ENCODE measurements around the gene RABGGTA.

Gene RABGGTA, protein sequence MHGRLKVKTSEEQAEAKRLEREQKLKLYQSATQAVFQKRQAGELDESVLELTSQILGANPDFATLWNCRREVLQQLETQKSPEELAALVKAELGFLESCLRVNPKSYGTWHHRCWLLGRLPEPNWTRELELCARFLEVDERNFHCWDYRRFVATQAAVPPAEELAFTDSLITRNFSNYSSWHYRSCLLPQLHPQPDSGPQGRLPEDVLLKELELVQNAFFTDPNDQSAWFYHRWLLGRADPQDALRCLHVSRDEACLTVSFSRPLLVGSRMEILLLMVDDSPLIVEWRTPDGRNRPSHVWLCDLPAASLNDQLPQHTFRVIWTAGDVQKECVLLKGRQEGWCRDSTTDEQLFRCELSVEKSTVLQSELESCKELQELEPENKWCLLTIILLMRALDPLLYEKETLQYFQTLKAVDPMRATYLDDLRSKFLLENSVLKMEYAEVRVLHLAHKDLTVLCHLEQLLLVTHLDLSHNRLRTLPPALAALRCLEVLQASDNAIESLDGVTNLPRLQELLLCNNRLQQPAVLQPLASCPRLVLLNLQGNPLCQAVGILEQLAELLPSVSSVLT
- total RNA-seq: 38.6 to 40.7 reads per million in 2 experiments

DNA sequence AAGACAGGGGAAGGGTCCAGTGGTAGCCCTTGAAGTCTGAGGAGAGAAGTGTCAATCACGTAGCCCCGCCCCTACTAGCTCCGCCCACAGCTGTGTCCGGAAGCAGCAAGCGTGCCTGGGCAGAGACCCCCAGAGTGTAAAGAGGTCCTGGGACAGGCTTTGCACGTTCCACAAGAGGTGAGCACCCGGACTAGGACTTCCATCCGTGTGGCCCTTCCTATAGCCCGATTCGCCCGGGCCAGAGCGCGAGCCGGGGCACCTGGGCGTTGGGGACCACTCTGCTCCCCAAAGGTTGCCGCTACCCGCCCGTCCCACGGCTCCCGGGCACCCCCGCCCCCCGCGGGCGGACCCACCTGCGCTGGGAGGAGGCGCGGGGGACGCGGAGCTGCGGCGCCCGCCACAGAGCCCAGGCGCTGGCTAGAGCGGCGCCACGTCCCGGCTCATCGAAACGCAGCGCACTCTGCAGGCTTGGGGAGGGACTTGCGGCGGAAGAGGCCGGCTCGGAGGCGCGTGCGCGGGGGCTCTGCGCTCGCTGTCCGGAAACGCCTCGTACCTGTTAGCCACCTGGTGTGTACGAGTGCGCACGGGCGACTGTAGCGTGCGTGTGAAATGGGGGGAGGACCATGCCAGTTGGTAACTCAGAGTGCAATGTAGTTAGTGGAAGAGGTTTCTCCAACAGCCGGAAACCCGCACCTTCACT lies at the start of gene RABGGTA:
Gene RABGGTA (minus strand): TSS at position 464 of the 700 bp plus-strand sequence. CDS start 482 bp downstream, outside the sequence.
- DNase-seq (ENCODE audit: low read depth): peak; percentile 90

DNA sequence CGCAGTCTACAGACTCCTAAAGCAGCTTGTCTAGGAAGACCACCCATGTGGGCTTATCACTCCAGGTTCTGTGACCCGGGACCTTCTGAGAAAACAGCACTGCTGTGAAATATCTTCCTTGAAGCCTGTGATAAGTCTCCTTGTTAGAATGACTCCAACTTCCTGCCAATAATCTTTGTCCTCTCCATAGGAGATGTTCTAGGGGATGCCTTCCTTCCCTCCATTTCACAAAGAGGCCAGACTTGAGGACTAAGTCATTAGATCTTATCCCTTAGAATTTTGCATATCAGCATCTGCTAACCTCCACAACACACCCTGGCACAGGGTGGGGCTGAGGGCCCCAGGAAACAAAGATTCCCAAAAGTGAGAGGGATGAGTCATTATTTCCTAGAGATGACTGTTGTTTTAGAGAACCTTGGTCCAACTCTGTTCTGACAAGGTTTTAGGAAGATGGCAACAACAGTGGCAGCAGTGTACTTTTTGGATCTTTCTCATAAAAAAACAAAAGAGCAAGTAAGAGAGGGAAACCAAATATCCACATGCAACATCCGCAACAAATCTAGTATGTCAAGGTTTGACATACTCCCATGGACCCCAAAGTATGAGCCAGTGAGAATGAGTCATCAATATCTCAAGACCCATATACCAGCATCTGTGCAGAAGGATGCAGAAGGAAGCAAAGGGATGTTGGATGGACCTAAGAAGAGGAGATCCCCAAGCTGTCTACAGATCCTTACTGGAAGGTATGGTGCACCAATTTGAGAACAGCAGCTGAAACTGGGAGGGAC lies 45.9 kb upstream of the RABGGTA start:
- DNase-seq (ENCODE audit: low read depth): no peak

DNA sequence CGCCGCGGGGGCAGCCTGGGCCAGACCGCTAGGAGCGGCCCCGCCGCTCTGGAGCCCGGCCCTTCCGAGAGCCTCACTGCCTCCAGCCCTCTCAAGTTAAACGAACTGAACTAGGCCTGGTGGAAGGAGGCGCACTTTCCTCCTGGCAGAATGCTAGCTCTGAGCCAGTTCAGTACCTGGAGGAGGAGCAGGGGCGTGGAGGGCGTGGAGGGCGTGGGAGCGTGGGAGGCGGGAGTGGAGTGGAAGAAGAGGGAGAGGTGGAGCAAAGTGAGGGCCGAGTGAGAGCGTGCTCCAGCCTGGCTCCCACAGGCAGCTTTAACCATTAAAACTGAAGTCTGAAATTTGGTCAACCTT lies 45.2 kb upstream of the RABGGTA start:
- no peak for DNase-seq (ENCODE audit: low read depth)

DNA sequence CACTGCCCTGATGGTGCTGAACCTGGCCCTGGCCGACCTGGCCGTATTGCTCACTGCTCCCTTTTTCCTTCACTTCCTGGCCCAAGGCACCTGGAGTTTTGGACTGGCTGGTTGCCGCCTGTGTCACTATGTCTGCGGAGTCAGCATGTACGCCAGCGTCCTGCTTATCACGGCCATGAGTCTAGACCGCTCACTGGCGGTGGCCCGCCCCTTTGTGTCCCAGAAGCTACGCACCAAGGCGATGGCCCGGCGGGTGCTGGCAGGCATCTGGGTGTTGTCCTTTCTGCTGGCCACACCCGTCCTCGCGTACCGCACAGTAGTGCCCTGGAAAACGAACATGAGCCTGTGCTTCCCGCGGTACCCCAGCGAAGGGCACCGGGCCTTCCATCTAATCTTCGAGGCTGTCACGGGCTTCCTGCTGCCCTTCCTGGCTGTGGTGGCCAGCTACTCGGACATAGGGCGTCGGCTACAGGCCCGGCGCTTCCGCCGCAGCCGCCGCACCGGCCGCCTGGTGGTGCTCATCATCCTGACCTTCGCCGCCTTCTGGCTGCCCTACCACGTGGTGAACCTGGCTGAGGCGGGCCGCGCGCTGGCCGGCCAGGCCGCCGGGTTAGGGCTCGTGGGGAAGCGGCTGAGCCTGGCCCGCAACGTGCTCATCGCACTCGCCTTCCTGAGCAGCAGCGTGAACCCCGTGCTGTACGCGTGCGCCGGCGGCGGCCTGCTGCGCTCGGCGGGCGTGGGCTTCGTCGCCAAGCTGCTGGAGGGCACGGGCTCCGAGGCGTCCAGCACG lies 44.6 kb upstream of the RABGGTA start:
- DNase-seq (ENCODE audit: low read depth): no peak

DNA sequence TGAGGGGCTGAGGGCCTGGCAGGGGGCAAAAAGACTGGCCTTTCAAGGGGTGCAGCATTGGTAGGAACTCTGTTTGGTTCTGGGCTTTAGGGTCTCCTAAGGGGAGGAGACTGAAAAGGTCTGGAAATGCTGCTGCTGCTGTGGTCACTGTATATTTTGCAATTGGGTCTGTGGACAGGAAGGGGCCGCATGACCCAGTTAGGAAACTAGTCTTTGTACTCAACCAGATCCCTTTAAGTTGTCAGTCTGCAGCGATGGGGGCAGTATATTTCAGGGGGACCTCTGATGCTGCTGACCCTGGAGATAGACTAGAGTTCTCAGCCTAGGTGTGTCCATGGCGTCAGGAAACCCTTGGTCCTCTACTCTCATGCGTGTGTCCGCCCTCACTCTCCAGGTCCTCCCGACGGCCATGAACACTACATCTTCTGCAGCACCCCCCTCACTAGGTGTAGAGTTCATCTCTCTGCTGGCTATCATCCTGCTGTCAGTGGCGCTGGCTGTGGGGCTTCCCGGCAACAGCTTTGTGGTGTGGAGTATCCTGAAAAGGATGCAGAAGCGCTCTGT lies 43.9 kb upstream of the RABGGTA start:
- DNase-seq (ENCODE audit: low read depth): no peak

DNA sequence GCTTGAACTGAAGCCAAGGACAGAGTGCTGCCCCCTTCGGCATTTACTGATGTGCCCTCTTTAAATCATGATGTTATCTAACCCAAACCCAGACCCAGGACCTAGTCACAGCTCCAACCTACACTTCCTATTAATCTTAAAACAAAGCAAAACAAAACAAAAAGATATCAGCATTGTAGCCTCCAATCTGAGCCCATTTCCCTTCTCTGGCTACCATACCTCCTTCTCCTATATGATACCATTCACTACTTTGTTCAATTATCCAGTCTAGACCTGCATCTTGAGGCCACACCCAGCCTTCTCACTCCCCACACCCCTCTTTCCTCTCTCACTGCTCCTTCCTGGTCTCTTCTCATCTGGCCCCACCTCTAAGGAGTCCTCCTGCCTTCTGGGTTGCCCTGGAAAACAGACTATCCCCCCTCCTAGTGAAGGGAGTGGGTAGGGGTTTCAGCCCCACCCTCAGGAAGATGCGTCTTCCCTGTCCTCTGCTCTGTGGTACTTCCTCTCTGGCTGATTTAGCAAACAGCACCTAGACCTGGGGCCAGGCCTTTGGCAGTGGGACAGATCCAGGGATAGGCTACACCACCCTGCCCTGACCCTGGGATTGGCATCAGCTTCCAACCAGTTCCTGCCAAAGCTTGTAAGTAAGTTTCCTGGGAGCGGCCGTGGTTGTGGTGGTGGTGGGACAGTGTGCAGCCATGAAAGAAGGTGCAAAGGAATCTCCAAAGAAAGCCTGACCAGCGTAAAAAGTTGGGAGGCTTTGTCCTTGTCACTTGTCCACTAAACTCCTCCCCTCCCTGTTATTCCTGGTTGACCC lies 43.2 kb upstream of the RABGGTA start:
- no peak for DNase-seq (ENCODE audit: low read depth)

DNA sequence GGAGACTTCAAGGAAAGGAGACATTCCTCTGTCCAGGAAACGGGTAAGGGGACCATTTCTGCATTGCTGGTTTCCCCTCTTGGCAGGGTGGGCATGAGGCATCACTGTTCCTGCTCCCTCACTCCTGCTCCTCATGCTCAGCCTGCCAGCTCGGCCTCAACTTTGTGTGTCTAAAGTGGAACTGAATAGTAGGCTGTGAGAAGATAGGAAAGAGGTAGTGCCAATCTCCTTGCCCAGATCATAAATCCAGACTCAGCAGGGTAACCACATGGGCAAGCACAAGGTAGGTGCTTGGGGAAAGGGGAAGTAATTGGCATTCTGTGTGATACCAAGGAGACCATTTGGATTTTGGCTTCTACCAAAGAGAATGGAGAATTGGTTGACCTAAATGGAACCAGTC lies 42.5 kb upstream of the RABGGTA start:
- DNase-seq (ENCODE audit: low read depth): no peak

DNA sequence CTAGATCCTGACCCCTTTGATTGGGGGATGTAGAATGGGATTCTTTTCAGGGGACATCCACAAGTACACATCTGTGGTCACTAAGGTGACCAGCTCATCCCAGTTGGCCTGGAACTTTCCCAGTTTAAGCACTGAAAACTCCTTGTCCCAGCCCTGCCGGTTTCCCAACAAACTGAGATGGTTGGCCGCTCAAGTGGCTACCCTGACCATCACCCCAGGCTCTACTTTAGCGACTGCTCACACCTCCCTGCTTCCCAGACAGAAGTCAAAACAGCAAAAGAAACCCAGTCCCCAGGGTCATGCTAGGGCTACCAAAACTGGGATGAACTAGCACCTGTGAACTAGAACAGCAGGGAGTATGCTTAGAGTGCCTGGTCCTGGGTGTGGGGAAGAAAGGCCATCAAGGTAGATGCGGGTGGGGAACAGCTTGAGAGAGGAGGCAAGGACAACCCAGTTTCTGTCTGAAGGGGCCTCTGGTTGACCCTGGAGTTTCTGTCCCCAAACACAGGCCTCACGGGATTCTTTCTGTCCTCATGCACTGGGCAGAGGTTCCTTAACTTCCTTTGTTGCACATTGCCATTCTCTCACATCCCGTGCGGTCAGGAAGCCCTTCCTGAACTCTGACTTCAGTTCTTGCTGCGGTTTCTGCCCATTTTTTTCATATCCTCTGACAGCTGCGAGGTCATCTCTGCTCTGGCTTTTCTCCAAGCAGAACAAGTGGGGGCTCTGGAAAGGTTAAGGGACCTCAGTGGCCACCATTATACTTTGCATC lies 41.5 kb upstream of the RABGGTA start:
- DNase-seq (ENCODE audit: low read depth): no peak

DNA sequence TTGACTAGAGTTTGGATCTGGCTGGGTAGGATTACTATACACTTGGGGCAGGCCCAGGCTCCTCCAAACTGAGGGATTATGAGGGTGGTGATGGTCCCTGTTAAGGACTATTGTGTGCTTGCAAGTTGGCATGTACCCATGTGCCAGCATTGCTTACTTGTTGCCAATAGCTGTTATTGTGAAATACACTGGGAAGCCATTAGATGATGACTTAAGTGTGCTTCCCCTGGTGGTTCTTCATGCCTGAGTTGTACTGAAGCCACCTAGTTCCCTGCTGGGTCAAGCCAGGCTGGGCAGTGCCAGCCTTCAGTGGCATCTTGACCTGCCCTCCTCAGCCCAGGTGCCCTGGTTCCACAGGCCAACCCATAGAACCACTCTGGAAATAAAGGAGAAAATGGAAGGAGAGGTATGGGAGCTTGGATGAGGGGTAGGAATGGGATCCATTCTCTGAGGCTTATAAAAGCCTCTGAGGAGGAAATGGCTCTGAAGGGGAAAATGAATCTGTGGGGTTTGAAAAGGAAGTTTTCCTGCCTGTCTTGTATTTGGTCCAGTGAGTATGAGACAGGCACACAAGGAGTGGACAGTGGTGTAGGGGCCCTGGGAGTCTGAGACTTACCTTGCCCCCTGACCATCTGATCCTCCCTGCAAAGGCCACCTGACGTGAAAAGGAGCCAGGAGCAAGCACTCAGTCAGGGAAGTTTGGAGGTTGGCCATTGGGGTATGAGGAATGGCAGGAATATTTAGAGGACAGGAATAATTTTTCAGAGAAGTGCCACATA lies 40.6 kb upstream of the RABGGTA start:
- no peak for DNase-seq (ENCODE audit: low read depth)

DNA sequence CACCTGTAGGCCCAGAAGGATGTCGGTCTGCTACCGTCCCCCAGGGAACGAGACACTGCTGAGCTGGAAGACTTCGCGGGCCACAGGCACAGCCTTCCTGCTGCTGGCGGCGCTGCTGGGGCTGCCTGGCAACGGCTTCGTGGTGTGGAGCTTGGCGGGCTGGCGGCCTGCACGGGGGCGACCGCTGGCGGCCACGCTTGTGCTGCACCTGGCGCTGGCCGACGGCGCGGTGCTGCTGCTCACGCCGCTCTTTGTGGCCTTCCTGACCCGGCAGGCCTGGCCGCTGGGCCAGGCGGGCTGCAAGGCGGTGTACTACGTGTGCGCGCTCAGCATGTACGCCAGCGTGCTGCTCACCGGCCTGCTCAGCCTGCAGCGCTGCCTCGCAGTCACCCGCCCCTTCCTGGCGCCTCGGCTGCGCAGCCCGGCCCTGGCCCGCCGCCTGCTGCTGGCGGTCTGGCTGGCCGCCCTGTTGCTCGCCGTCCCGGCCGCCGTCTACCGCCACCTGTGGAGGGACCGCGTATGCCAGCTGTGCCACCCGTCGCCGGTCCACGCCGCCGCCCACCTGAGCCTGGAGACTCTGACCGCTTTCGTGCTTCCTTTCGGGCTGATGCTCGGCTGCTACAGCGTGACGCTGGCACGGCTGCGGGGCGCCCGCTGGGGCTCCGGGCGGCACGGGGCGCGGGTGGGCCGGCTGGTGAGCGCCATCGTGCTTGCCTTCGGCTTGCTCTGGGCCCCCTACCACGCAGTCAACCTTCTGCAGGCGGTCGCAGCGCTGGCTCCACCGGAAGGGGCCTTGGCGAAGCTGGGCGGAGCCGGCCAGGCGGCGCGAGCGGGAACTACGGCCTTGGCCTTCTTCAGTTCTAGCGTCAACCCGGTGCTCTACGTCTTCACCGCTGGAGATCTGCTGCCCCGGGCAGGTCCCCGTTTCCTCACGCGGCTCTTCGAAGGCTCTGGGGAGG lies 39.5 kb upstream of the RABGGTA start, which contains the start of gene LTB4R:
Gene LTB4R (plus strand): TSS at position 857 of the 959 bp plus-strand sequence. CDS start 4,150 bp downstream, outside the sequence.
- DNase-seq (ENCODE audit: low read depth): peak; percentile 43

DNA sequence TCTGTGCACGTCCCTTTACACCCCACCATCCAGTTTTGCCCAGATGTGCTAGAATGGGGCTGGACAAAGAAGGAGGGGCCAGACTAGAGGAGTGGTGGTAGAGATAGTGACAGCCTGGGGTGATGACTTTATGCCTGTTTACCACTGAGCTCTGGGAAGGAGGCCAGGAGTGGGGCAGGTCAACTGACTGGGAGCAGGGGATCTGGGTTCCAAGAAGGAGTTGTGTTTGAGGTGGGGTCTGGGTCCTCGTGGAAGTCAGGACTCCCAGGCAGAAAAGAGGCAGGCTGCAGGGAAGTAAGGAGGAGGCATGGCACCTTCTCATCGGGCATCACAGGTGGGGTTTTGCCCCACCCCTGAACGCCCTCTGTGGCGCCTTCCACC lies 38.9 kb upstream of the RABGGTA start:
- no peak for DNase-seq (ENCODE audit: low read depth)

DNA sequence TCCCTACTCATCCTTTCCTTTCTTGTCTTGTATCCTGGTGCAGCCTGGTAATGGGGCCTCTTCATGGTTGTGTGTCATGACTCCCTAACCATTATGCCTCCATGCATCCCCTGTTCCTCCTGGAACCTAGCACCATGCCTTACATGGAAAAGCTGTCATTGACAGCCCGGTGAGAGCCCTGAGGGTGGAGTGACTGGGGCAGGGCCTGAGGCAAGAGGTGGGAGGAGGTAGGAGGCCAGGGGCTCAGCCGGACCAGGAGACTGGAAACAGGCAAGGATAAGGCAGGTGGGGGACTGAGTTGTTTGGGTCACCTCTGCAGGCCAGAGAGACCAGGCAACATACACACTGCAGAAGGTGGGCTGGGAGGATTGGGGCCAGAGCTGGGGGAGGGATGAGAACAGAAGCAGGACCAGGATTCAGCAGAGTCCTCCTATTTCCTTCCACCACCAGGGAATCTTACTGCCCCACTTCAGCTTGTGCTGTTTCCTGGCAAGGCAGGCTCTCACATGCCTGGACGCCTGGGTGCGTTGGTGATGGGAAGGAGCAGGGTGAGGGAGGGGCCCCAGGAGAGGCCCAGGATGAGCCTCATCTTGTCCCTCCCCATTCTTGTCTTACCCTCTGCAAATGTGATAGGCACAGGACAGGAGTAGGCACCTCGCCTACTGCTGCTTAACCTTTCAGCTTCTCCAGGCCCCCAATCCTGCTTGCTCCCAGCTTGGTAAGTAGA lies 38.3 kb upstream of the RABGGTA start, which contains the start of gene LTB4R2:
Gene LTB4R2 (plus strand): TSS at position 603 of the 727 bp plus-strand sequence. CDS start 525 bp downstream, outside the sequence.
- no peak for DNase-seq (ENCODE audit: low read depth)

DNA sequence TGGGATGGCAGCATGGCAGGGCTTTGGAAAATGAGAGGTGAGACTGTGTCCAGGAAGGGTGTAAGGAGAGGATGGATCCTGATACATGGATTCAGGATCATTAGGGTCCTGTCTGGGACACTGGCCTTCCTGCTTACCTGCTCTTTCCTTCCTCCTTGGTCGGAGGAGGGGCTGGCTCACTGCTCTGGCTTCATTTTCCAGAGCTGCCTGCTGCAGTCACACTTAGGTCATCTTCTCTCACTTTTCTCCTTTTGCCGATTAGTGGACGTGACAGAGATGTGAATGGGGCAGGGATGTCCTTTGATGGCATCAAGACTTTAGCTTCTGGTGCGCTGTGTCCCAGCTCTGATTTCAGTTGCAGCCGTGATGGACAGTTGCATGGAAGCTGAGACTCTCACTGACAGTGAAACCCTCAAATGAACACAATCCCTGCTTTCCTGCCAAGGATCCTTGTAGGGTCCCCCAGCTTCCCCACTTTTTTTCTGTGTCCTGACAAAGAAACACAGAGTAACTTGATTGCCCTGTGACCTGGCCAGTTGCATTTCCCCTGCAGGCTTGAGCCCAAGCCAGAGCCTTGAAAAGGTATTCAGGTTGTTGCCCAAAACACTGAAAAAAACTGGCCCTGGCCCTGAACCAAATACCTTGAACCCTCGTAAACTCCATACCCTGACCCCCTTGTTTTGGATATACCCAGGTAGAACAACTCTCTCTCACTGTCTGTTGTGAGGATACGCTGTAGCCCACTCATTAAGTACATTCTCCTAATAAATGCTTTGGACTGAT lies 37.1 kb upstream of the RABGGTA start:
- no peak for DNase-seq (ENCODE audit: low read depth)

DNA sequence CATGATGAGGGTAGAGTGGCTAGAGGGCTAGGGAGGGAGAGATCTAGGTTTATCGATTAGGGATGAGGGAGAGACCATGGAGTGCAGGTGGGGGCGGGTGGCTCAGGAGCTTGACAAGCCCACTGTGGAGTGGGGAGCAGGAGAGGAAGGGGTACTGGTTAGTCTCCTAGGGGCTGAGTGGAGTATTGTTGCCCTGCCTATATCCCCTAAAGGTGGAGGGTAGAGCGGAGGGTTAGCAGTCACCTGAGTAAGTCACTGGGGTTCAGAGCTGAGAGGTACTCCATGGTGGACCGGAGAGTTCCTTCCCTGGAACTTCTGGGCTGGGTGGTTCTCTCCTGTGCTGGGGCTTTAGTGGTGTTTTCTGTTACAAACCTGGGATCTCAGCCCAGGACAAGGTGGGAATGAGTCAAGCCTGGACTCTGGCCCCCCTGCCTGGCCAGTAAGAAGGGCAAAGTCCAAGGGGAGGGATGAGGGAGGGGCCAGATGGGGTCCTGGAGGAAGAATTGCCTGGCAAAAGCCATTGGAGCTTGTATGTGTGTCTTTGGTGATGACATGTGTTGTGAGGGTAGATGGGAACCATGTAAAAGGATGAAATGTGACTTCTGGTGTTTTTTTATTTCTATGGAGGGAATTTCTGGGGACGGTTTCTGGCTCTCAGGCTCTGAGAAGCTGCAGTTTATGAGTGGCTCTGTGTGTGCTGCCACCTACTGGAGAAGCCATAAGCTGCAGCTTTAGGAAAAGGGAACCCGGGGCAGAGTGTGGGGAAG lies 36.4 kb upstream of the RABGGTA start, which contains the start of gene CIDEB:
Gene CIDEB (minus strand): TSS at position 403 of the 767 bp plus-strand sequence. CDS start 119 bp downstream, at position 284.
- DNase-seq (ENCODE audit: low read depth): peak; percentile 46

DNA sequence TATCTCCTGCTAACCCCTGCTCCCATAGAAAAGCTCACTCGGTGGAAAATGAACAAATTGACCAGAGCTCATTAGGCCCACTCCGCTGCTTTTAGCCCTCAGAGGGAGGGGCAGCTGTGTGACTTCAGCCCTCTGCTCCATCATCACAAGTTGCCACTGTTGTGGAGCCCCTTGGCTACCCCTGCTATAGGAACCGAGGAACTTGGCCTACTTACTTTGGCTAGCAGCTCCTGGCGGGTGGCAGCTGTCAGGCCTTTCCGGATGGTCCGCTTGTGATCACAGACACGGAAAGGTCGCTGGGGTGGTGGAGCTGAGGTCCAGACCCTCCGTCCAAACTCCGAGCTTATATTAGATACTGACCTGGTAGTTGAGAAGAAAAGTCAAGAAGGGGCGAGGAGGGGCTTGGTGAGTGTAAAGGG lies 35.8 kb upstream of the RABGGTA start:
- DNase-seq (ENCODE audit: low read depth): no peak
